Central memory CD4-positive, alpha-beta T cell (primary cell): ENCODE data around the gene DHX35.
"Not testable (repeated sequence)": the region's sequence is repeated elsewhere in the genome, so short reads cannot be mapped to it uniquely, and the experiment has no call there.

Experiments
- DNase-seq: peaks from one replicate; pipeline ENCODE4 v3.0.0; 2022

Gene DHX35

GRCh38 chr20:38941726-38942389 lies 20.3 kb upstream of the DHX35 start:
- no peak for DNase-seq

- no peak for DNase-seq
Observed at GRCh38 chr20:38945012-38945411, 17.1 kb upstream of the DHX35 start.

- no peak for DNase-seq
Observed at GRCh38 chr20:38946836-38947235, 15.3 kb upstream of the DHX35 start.

GRCh38 chr20:38947931-38948362 lies 14.2 kb upstream of the DHX35 start:
- no peak for DNase-seq

- DNase-seq, result no peak
Observed at GRCh38 chr20:38950254-38950653, 11.9 kb upstream of the DHX35 start.

- no peak for DNase-seq
Observed at GRCh38 chr20:38951611-38952010, 10.5 kb upstream of the DHX35 start.

- no peak for DNase-seq
Observed at GRCh38 chr20:38952153-38952552, 10.0 kb upstream of the DHX35 start.

- DNase-seq, result no peak
Observed at GRCh38 chr20:38953630-38954340, 8.4 kb upstream of the DHX35 start.

- no peak for DNase-seq
Observed at GRCh38 chr20:38957235-38957876, 4.8 kb upstream of the DHX35 start.

GRCh38 chr20:38957915-38958485 lies 4.1 kb upstream of the DHX35 start:
- no peak for DNase-seq

- not testable (repeated sequence) for DNase-seq
Observed at GRCh38 chr20:38960187-38960687, 1.9 kb upstream of the DHX35 start.

GRCh38 chr20:38961530-38962043 lies 557 bp upstream of the DHX35 start:
- DNase-seq, result no peak

GRCh38 chr20:38962928-38963401 lies 821 bp downstream of the DHX35 start:
- DNase-seq, result no peak

GRCh38 chr20:38963745-38964144 lies 1.6 kb downstream of the DHX35 start:
- DNase-seq, result no peak

- no peak for DNase-seq
Observed at GRCh38 chr20:38965264-38965663, 3.1 kb downstream of the DHX35 start.

- no peak for DNase-seq
Observed at GRCh38 chr20:38968090-38968489, 5.9 kb downstream of the DHX35 start.

- no peak for DNase-seq
Observed at GRCh38 chr20:38969708-38970107, 7.6 kb downstream of the DHX35 start.

- no peak for DNase-seq
Observed at GRCh38 chr20:38970302-38970701, 8.2 kb downstream of the DHX35 start.

- no peak for DNase-seq
Observed at GRCh38 chr20:38973107-38973506, 11.0 kb downstream of the DHX35 start.

- DNase-seq, result no peak
Observed at GRCh38 chr20:38973645-38974044, 11.5 kb downstream of the DHX35 start.

GRCh38 chr20:38975539-38976120 lies 13.5 kb downstream of the DHX35 start:
- DNase-seq, result no peak

GRCh38 chr20:38979434-38979833 lies 17.3 kb downstream of the DHX35 start:
- DNase-seq, result no peak

- DNase-seq, result no peak
Observed at GRCh38 chr20:38979842-38980241, 17.7 kb downstream of the DHX35 start.
